HepG2 (cell line): Measurements from ENCODE around the gene CPNE5. TPM values are rescaled to one million over a fixed set of nuclear protein-coding genes. Genes with fewer than 3 reads are reported as not detected.
A peak's percentile ranks its signal among the peaks of the same experiment; 100 is the strongest.

Experiments
- ASH2L ChIP-seq: fragments of 300-600, 200-600 bp; sonication (generic); IDR thresholded peaks from 2 replicates; pipeline ENCODE4 v1.7.0; 2017; ENCODE audit warnings: low read depth, mild to moderate bottlenecking, moderate library complexity, mixed read lengths, low read length; ENCODE audit not compliant: insufficient read length
- ELF3 ChIP-seq: IDR thresholded peaks from 2 replicates; pipeline ENCODE4 v1.6.1; 2016; ENCODE audit warnings: missing genetic modification reagents, missing compliant biosample characterization
- FOXC1 ChIP-seq: sonication (generic); formaldehyde crosslinking; IDR thresholded peaks from 2 replicates; pipeline ENCODE4 v1.8.0; 2022; ENCODE audit warnings: mild to moderate bottlenecking, missing genetic modification reagents, borderline replicate concordance
- HINFP ChIP-seq: sonication (generic); formaldehyde crosslinking; IDR thresholded peaks from 2 replicates; pipeline ENCODE4 v1.4.0; 2020; ENCODE audit warnings: low read depth, mild to moderate bottlenecking, missing genetic modification reagents
- IRF2 ChIP-seq: IDR thresholded peaks from 2 replicates; pipeline ENCODE4 v1.6.1; 2018; ENCODE audit warnings: missing genetic modification reagents, missing compliant biosample characterization
- KAT8 ChIP-seq: IDR thresholded peaks from 2 replicates; pipeline ENCODE4 v1.6.1; 2016; ENCODE audit warnings: missing genetic modification reagents, missing compliant biosample characterization
- MXD4 ChIP-seq: IDR thresholded peaks from 2 replicates; pipeline ENCODE4 v1.6.1; 2016; ENCODE audit warnings: mild to moderate bottlenecking, missing biosample characterization, missing genetic modification reagents
- NR2F6 ChIP-seq, 2 experiments: IDR thresholded peaks; 2 replicates each; pipeline ENCODE4 v1.6.1; 2016; ENCODE audit warnings: antibody characterized with exemption in 1 of 2, mild to moderate bottlenecking in 1 of 2
- SMC3 ChIP-seq: IDR thresholded peaks from 2 replicates; pipeline ENCODE4 v1.6.1; 2011; ENCODE audit warnings: low read length, improper control_type of control experiment
- SPEN ChIP-seq: sonication (generic); formaldehyde crosslinking; IDR thresholded peaks from 2 replicates; pipeline ENCODE4 v1.5.1; 2020; ENCODE audit warnings: low read depth, mild to moderate bottlenecking, missing genetic modification reagents
- ZBED4 ChIP-seq: sonication (generic); formaldehyde crosslinking; IDR thresholded peaks from 2 replicates; pipeline ENCODE4 v1.4.0; 2020; ENCODE audit warnings: missing genetic modification reagents, borderline replicate concordance
- ZFX ChIP-seq: sonication (generic); formaldehyde crosslinking; IDR thresholded peaks from 2 replicates; pipeline ENCODE4 v1.4.0; 2020; ENCODE audit warnings: mild to moderate bottlenecking, low read depth, missing genetic modification reagents, moderate library complexity
- ZIK1 ChIP-seq: sonication (generic); formaldehyde crosslinking; IDR thresholded peaks from 2 replicates; pipeline ENCODE4 v1.5.0; 2020; ENCODE audit warnings: mild to moderate bottlenecking, low read depth, missing genetic modification reagents, borderline replicate concordance
- ZNF121 ChIP-seq: sonication (generic); formaldehyde crosslinking; IDR thresholded peaks from 2 replicates; pipeline ENCODE4 v1.5.0; 2020; ENCODE audit warnings: mild to moderate bottlenecking, missing genetic modification reagents
- ZNF282 ChIP-seq: fragments of 450-650 bp; IDR thresholded peaks from 2 replicates; pipeline ENCODE4 v1.6.1; 2018; ENCODE audit not compliant: partially characterized antibody
- ZNF350 ChIP-seq: sonication (generic); formaldehyde crosslinking; IDR thresholded peaks from 2 replicates; pipeline ENCODE4 v1.4.0; 2020; ENCODE audit warnings: mild to moderate bottlenecking, low read depth, missing genetic modification reagents, borderline replicate concordance
- ZNF691 ChIP-seq: sonication (generic); formaldehyde crosslinking; IDR thresholded peaks from 2 replicates; pipeline ENCODE4 v1.4.0; 2020; ENCODE audit warnings: missing genetic modification reagents, low read depth, mild to moderate bottlenecking, borderline replicate concordance
- ZSCAN21 ChIP-seq: sonication (generic); formaldehyde crosslinking; IDR thresholded peaks from 2 replicates; pipeline ENCODE4 v1.8.0; 2022; ENCODE audit warnings: mild to moderate bottlenecking, missing genetic modification reagents, moderate library complexity, borderline replicate concordance
- polyA plus RNA-seq, 8 experiments: library from polyadenylated mRNA; depleted of rRNA in 3 of 8; stranded (reverse) in 7 of 8; unstranded in 1 of 8; fragments of >200 nt; fragmentation: Illumina TruSeq in 4 of 8; extraction: Trizol in 4 of 8; gene quantifications; 2 replicates each; pipeline versions ENCODE4 v1.2.1 to v1.2.3, GENCODE V29; 2011 to 2016; ENCODE audit warnings: low read depth in 4 of 8, missing spikeins in 1 of 8, mixed read lengths in 1 of 8; ENCODE audit not compliant: insufficient read depth in 1 of 8
- total RNA-seq, 5 experiments: library from RNA; depleted of rRNA; stranded (reverse); fragments of >200 nt; fragmentation: Illumina TruSeq; extraction: Trizol; gene quantifications; 2 replicates each; pipeline ENCODE4 v1.2.3, GENCODE V29; 2016; ENCODE audit warnings: low read depth in 1 of 5

Gene CPNE5
- total and polyA plus RNA-seq, 2 of the 13 experiments (the other 11 are each of a cell fraction or from before 2014, with no cell fraction given): 0.16 TPM; not detected in 1

GRCh38 chr6:36809941-36810803 lies 29.1 kb downstream of the CPNE5 start (continued):
- TF ChIP-seq HINFP (CRISPR knock-in tag) (0 out of 2 replicates have a peak, but pooled peaks have one; percentile 30), ASH2L (no peak), ELF3 (peak; percentile 49; the same call in 1 of the 2 replicates), FOXC1 (CRISPR knock-in tag) (peak; percentile 69; the same call in 1 of the 2 replicates), SMC3 (peak; percentile 65), ZNF691 (CRISPR knock-in tag) (0 out of 2 replicates have a peak, but pooled peaks have one; percentile 43), MXD4 (CRISPR knock-in tag) (0 out of 2 replicates have a peak, but pooled peaks have one; percentile 19), ZSCAN21 (CRISPR knock-in tag) (no peak), ZNF350 (peak; percentile 39; the same call in 1 of the 2 replicates), ZIK1 (CRISPR knock-in tag) (peak; percentile 65; the same call in 1 of the 2 replicates), SPEN (CRISPR knock-in tag) (peak; percentile 69), ZFX (CRISPR knock-in tag) (peak; percentile 63), ZNF282 (no peak), ZNF121 (0 out of 2 replicates have a peak, but pooled peaks have one; percentile 28), KAT8 (CRISPR knock-in tag) (peak; percentile 45; the same call in 1 of the 2 replicates), NR2F6 (IDR thresholded peaks at IDR 0.05) (no peak), NR2F6 (CRISPR knock-in tag; IDR thresholded peaks at IDR 0.05) (no peak), ZBED4 (CRISPR knock-in tag) (no peak), IRF2 (0 out of 2 replicates have a peak, but pooled peaks have one; percentile 35)
